ENCODE measurements around the gene DLK1.

The DLK1 gene

DNA sequence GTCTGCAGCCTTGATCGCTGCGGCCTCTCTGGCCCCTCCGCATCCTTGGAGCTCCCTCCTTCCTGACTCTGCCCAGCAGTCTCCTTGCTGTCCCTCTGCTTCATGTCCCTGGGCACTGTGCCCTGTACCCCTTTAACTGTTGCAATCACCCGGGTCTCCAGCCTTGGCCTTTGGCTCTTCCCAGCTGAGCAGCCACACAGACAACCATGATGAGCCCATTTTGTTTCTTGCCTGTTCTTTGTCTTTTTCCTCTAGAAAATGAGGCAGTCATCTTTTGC is 58.6 kb downstream of the DLK1 start:
- no peak overlapping the region for H3K27ac ChIP-seq
- ChIA-PET POLR2A (ENCODE audit: low non-redundant PET) (no interaction called here), CTCF (no interaction called here)
- DNase-seq (ENCODE audit: low spot score): no peak
- TF ChIP-seq, protein P1, sequence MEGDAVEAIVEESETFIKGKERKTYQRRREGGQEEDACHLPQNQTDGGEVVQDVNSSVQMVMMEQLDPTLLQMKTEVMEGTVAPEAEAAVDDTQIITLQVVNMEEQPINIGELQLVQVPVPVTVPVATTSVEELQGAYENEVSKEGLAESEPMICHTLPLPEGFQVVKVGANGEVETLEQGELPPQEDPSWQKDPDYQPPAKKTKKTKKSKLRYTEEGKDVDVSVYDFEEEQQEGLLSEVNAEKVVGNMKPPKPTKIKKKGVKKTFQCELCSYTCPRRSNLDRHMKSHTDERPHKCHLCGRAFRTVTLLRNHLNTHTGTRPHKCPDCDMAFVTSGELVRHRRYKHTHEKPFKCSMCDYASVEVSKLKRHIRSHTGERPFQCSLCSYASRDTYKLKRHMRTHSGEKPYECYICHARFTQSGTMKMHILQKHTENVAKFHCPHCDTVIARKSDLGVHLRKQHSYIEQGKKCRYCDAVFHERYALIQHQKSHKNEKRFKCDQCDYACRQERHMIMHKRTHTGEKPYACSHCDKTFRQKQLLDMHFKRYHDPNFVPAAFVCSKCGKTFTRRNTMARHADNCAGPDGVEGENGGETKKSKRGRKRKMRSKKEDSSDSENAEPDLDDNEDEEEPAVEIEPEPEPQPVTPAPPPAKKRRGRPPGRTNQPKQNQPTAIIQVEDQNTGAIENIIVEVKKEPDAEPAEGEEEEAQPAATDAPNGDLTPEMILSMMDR (conservative IDR thresholded peaks at IDR 0.05; ENCODE audit: low read depth): no peak

DNA sequence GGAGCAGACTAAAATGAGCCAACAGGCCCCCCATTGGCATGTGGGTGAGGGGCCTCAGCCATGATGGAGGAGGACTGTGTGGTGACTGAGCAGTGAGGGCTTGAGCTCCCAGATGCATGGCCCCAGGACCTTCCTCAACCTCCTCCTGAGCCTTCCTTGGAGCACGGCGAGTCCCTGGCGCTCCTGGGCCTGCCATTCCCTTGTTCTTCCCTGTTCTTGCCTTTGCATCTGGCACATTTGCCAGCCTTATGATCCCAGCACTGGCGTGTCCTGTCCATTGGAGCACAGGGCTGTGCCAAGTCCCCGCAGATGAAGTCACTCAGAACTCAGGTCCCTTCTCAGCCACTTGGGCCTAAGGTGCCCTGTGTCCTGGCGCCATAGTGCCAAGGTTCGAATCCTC is 58.9 kb downstream of the DLK1 start:
- H3K27ac ChIP-seq: no peak overlapping the region
- POLR2A ChIA-PET (ENCODE audit: low non-redundant PET): no interaction called here
- no peak for DNase-seq (ENCODE audit: low spot score)
- TF ChIP-seq, protein P1 (conservative IDR thresholded peaks at IDR 0.05; ENCODE audit: low read depth): no peak
- CTCF ChIA-PET: no interaction called here

DNA sequence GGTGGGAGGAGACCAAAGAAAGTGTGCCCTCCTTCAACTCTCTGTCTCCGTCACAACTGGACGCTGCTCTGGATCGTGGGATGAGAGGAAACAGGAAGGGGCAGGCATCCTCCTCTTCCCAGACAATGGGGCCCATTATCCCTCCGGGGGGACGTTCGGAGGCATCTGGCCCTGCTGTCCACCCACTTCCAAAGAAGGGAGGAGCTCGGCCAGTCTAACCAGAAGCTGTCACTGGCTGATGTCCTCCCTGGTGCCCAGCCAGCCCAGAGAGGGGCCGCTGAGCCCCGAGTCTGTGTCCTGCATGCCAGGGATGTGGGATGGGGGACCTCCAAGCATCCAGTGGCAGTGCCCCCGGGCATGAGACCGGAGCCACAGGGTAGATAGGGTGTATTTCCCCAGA is 59.4 kb downstream of the DLK1 start:
- H3K27ac ChIP-seq: no peak overlapping the region
- TF ChIP-seq, protein P1 (conservative IDR thresholded peaks at IDR 0.05; ENCODE audit: low read depth): no peak
- POLR2A ChIA-PET (ENCODE audit: low non-redundant PET): no interaction called here
- CTCF ChIA-PET: no interaction called here
- DNase-seq (ENCODE audit: low spot score): no peak

DNA sequence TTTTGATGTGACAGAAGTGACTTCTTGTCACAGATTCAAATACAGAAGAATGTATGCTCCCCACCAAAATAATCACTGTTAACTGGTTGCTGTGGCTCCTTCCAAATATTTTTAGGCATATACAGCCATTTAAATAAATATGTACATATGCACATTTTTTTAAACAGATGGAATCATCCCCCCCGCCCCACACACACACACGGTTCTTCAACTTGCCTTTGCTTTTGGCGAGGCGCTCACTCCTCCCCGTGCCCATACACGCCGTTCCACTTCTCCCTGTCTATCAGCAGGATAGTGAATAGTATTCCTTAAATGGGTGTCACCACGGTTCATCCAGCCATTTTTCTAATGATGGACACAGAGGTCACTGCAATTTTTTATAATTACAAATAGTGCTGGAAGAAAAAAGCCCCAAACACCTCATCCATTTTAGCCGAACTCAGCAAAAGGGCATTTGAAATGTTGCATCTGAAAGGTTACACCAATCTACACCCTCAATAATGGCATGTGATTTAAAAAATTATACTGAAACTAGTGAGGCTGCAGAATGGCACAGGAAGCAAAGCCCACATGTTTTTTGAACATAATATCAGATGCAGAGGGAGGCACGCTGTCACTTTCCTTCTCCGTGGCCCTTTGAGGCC is 60.0 kb downstream of the DLK1 start:
- TF ChIP-seq, protein P1 (conservative IDR thresholded peaks at IDR 0.05; ENCODE audit: low read depth): no peak
- no peak overlapping the region for H3K27ac ChIP-seq
- no peak for DNase-seq (ENCODE audit: low spot score)
- CTCF ChIA-PET: no interaction called here
- POLR2A ChIA-PET (ENCODE audit: low non-redundant PET): no interaction called here

DNA sequence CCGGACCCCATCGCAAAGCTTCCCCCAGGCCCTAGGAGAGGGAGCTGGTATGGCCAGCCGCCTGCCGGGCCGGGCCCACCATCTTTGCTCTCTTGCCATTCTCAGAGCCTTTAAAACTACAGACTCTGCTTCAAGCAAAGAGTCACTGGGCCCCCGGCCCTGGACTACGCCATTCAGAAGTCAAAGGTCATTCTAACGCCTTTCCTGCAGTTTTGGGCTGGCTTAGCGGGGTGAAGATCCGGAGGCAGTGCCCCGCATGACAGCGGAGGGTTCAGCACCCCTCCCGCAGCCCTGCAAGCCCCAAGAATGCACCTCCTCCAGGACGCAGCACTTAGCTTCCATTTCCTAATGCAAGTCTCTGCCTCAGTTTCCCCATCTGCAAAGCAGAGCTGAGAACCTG is 61.0 kb downstream of the DLK1 start:
- CTCF ChIA-PET: no interaction called here

More for the DNA sequence above, 61.0 kb downstream of the DLK1 start:
- no peak overlapping the region for H3K27ac ChIP-seq
- TF ChIP-seq, protein P1 (conservative IDR thresholded peaks at IDR 0.05; ENCODE audit: low read depth): no peak
- no peak for DNase-seq (ENCODE audit: low spot score)
- POLR2A ChIA-PET (ENCODE audit: low non-redundant PET): no interaction called here

Data from RWPE1 (cell line).